ENCODE results near the gene SPANXN2. TPM values are rescaled to one million over a fixed set of nuclear protein-coding genes. Genes with fewer than 3 reads are reported as not detected.
"Not testable (repeated sequence)": the region's sequence is repeated elsewhere in the genome, so short reads cannot be mapped to it uniquely, and the experiment has no call there.

SPANXN2 gene, protein sequence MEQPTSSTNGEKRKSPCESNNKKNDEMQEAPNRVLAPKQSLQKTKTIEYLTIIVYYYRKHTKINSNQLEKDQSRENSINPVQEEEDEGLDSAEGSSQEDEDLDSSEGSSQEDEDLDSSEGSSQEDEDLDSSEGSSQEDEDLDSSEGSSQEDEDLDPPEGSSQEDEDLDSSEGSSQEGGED
- under 1 TPM in 1 of 4 donors, not detected in 3; 0.18 TPM for polyA plus RNA-seq
- long read RNA-seq, donor 1, result 0 reads
- long read RNA-seq, donor 2, result 0 reads
- long read RNA-seq, donor 3, result 0 reads
- long read RNA-seq, donor 4, result 0 reads
- long read RNA-seq, donor 5, result 0 reads
- long read RNA-seq, donor 6, result 0 reads
- long read RNA-seq, donor 7, result 0 reads
- long read RNA-seq, donor 8, result 0 reads
- long read RNA-seq, donor 9, result 0 reads
- long read RNA-seq, donor 10, result 0 reads

- not testable (repeated sequence) for H3K36me3 ChIP-seq (ENCODE audit: control insufficient read depth in 3 of 3, insufficient read depth in 2 of 3, low read depth in 1 of 3, low read length in 3 of 3); H3K4me1 ChIP-seq (ENCODE audit: control insufficient read depth in 3 of 3, insufficient read depth in 2 of 3, low read depth in 1 of 3, low read length in 2 of 3); H3K9me3 ChIP-seq (ENCODE audit: control insufficient read depth in 2 of 2, insufficient read depth in 1 of 2, low read depth in 1 of 2, low read length in 1 of 2); DNase-seq; H3K4me3 ChIP-seq (ENCODE audit: low read depth in 1 of 3, low read length in 3 of 3); FAIRE-seq; H3K27me3 ChIP-seq (ENCODE audit: control insufficient read depth in 3 of 3, insufficient read depth in 3 of 3, low read length in 3 of 3); H3K27ac ChIP-seq (ENCODE audit: low read depth in 1 of 3, low read length in 2 of 3)
- WGBS, 3 donors, result 30 to 64% (median 52%) methylated on average over 2 of the region's 2 CpGs
These were observed at the start of gene SPANXN2 for GRCh38 chrX:143720652-143721051. Gene SPANXN2 (minus strand): TSS chrX:143720752. CDS start chrX:143720668, 84 bp downstream.

DNA sequence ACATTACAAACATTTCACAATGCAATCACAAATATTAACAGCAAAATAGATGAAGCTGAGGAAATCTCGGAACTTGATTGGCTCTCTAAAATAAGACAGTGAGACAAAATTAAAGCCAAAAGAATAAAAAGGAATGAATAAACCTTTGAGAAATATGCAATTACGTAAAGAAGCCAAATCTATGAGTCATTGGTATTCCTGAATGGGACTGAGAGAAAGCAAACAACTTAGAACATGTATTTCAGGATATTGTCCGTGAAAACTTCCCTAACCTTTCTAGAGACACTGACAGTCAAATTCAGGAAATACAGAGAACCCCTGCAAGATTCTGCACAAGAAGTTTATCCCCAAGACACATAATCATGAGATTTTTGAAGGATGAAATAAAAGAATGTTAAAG, 48.4 kb upstream of the SPANXN2 start:
- Histone ChIP-seq H3K4me1 (ENCODE audit: control insufficient read depth in 3 of 3, insufficient read depth in 2 of 3, low read depth in 1 of 3, low read length in 2 of 3) (no peaks in the 10 kb centered on the region), H3K9me3 (ENCODE audit: control insufficient read depth in 2 of 2, insufficient read depth in 1 of 2, low read depth in 1 of 2, low read length in 1 of 2) (no peaks in the 10 kb centered on the region), H3K4me3 (ENCODE audit: low read depth in 1 of 3, low read length in 3 of 3) (no peak overlapping the region), H3K36me3 (ENCODE audit: control insufficient read depth in 3 of 3, insufficient read depth in 2 of 3, low read depth in 1 of 3, low read length in 3 of 3) (no peaks in the 10 kb centered on the region), H3K27ac (ENCODE audit: low read depth in 1 of 3, low read length in 2 of 3) (no peak overlapping the region), H3K27me3 (ENCODE audit: control insufficient read depth in 3 of 3, insufficient read depth in 3 of 3, low read length in 3 of 3) (no peaks in the 10 kb centered on the region)
- 67 to 86% (median 73%) methylated on average over 3 of the region's 3 CpGs for WGBS, 3 donors
- FAIRE-seq (no peak), DNase-seq (no peak)

DNA sequence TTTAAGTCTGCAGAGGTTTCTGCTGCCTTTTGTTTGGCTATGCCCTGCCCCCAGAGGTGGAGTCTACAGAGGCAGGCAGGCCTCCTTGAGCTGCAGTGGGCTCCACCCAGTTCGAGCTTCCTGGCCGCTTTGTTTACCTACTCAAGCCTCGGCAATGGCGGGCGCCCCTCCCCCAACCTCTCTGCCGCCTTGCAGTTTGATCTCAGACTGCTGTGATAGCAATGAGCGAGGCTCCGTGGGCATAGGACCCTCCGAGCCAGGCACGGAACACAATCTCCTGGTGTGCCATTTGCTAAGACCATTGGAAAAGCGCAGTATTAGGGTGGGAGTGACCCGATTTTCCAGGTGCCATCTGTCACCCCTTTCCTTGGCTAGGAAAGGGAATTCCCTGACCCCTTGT, 47.2 kb upstream of the SPANXN2 start:
- H3K36me3 ChIP-seq (ENCODE audit: control insufficient read depth in 3 of 3, insufficient read depth in 2 of 3, low read depth in 1 of 3, low read length in 3 of 3); FAIRE-seq; H3K4me1 ChIP-seq (ENCODE audit: control insufficient read depth in 3 of 3, insufficient read depth in 2 of 3, low read depth in 1 of 3, low read length in 2 of 3); H3K9me3 ChIP-seq (ENCODE audit: control insufficient read depth in 2 of 2, insufficient read depth in 1 of 2, low read depth in 1 of 2, low read length in 1 of 2); H3K27me3 ChIP-seq (ENCODE audit: control insufficient read depth in 3 of 3, insufficient read depth in 3 of 3, low read length in 3 of 3); H3K27ac ChIP-seq (ENCODE audit: low read depth in 1 of 3, low read length in 2 of 3); DNase-seq; H3K4me3 ChIP-seq (ENCODE audit: low read depth in 1 of 3, low read length in 3 of 3): not testable (repeated sequence)
- WGBS, 3 donors, result 85 to 97% (median 85%) methylated on average over 6 to 12 of the region's 12 CpGs

DNA sequence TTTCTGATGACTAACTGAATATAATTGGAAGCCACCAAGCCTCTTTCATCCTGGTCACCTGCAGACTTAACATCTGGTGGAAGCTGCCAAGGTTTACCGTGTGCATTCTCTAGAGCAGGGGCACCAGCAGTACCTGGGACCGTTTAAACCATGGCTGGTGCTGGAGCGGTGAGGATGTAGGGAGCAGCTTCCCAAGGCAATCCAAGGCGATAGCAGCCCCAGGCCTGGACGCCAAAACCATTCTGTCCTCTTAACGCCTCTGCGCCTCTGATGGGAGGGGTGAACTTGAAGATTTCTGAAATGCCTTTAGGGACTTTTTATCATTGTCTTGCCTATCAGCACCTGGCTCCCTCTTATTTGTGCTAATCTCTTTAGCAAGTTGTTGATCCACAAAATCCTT, 37.3 kb upstream of the SPANXN2 start:
- DNase-seq (no peak), FAIRE-seq (no peak)
- WGBS, 3 donors, result 92 to 94% (median 93%) methylated on average over 7 of the region's 7 CpGs
- H3K4me1 ChIP-seq (ENCODE audit: control insufficient read depth in 3 of 3, insufficient read depth in 2 of 3, low read depth in 1 of 3, low read length in 2 of 3), result no peaks in the 10 kb centered on the region
- H3K27ac ChIP-seq (ENCODE audit: low read depth in 1 of 3, low read length in 2 of 3), result no peak overlapping the region
- H3K4me3 ChIP-seq (ENCODE audit: low read depth in 1 of 3, low read length in 3 of 3), result no peak overlapping the region
- peaks cover 0 to 2% of the 10 kb centered on the region in 2 donors for H3K9me3 ChIP-seq (ENCODE audit: control insufficient read depth in 2 of 2, insufficient read depth in 1 of 2, low read depth in 1 of 2, low read length in 1 of 2)
- H3K27me3 ChIP-seq (ENCODE audit: control insufficient read depth in 3 of 3, insufficient read depth in 3 of 3, low read length in 3 of 3), result no peaks in the 10 kb centered on the region
- no peaks in the 10 kb centered on the region for H3K36me3 ChIP-seq (ENCODE audit: control insufficient read depth in 3 of 3, insufficient read depth in 2 of 3, low read depth in 1 of 3, low read length in 3 of 3)

DNA sequence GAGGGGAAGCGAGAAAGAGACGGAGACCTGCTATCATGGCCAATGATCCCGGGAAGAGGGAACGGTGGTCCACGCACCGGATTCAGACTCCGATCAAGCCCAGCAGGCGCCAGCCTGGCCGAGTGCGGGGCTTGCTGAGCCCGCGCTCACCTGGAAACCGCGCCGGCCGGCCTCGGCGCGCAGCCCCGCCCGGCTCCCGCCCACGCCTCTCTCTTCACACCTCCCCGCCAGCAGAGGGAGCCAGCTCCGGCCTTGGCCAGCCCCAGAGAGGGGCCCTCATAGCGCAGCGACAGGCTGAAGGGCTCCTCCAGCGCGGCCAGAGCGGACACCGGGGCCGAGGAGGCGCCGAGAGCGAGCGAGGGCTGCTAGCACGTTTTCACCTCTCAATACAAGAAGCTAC, 36.8 kb upstream of the SPANXN2 start:
- H3K9me3 ChIP-seq (ENCODE audit: control insufficient read depth in 2 of 2, insufficient read depth in 1 of 2, low read depth in 1 of 2, low read length in 1 of 2), result peaks cover 0 to 2% of the 10 kb centered on the region in 2 donors
- H3K27me3 ChIP-seq (ENCODE audit: control insufficient read depth in 3 of 3, insufficient read depth in 3 of 3, low read length in 3 of 3), result no peaks in the 10 kb centered on the region
- H3K27ac ChIP-seq (ENCODE audit: low read depth in 1 of 3, low read length in 2 of 3), result no peak overlapping the region
- no peak overlapping the region for H3K4me3 ChIP-seq (ENCODE audit: low read depth in 1 of 3, low read length in 3 of 3)
- H3K36me3 ChIP-seq (ENCODE audit: control insufficient read depth in 3 of 3, insufficient read depth in 2 of 3, low read depth in 1 of 3, low read length in 3 of 3), result no peaks in the 10 kb centered on the region
- no peak for DNase-seq
- 86 to 95% (median 94%) methylated on average over 36 to 37 of the region's 37 CpGs for WGBS, 3 donors
- FAIRE-seq, result no peak
- no peaks in the 10 kb centered on the region for H3K4me1 ChIP-seq (ENCODE audit: control insufficient read depth in 3 of 3, insufficient read depth in 2 of 3, low read depth in 1 of 3, low read length in 2 of 3)

- Histone ChIP-seq H3K9me3 (ENCODE audit: control insufficient read depth in 2 of 2, insufficient read depth in 1 of 2, low read depth in 1 of 2, low read length in 1 of 2) (peaks cover 0 to 2% of the 10 kb centered on the region in 2 donors), H3K36me3 (ENCODE audit: control insufficient read depth in 3 of 3, insufficient read depth in 2 of 3, low read depth in 1 of 3, low read length in 3 of 3) (no peaks in the 10 kb centered on the region), H3K27ac (ENCODE audit: low read depth in 1 of 3, low read length in 2 of 3) (no peak overlapping the region), H3K4me1 (ENCODE audit: control insufficient read depth in 3 of 3, insufficient read depth in 2 of 3, low read depth in 1 of 3, low read length in 2 of 3) (no peaks in the 10 kb centered on the region), H3K4me3 (ENCODE audit: low read depth in 1 of 3, low read length in 3 of 3) (no peak overlapping the region), H3K27me3 (ENCODE audit: control insufficient read depth in 3 of 3, insufficient read depth in 3 of 3, low read length in 3 of 3) (no peaks in the 10 kb centered on the region)
- WGBS, 3 donors, result 35 to 58% (median 38%) methylated on average over 3 of the region's 3 CpGs
- no peak for DNase-seq
- no peak for FAIRE-seq
These were observed 33.6 kb upstream of the SPANXN2 start for GRCh38 chrX:143754183-143754582.

DNA sequence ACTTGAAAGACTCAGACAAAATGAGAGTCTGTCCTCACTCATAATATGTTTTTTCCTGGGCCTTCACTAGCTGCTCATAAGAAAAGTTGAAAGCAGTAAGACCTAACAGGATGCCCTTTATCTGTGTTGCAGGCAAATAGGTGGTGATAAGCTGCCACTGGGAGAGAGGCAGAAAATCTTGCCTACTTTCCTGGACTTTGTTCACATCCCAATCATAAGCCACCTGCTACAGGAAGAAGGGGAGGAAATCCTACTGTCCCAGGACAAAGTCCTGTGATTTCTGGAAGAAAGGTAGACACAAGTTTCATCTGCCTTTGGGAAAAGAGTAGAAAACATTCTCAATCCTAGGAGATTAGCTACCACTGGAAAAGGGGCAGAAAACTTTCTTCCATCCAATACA, 13.3 kb upstream of the SPANXN2 start:
- H3K27ac ChIP-seq (ENCODE audit: low read depth in 1 of 3, low read length in 2 of 3), result no peak overlapping the region

GRCh38 chrX:143726296-143726695, 5.7 kb upstream of the SPANXN2 start:
- no peak for FAIRE-seq
- H3K36me3 ChIP-seq (ENCODE audit: control insufficient read depth in 3 of 3, insufficient read depth in 2 of 3, low read depth in 1 of 3, low read length in 3 of 3), result no peaks in the 10 kb centered on the region
- H3K27ac ChIP-seq (ENCODE audit: low read depth in 1 of 3, low read length in 2 of 3), result no peak overlapping the region
- DNase-seq, result no peak
- peaks cover 0 to 7% of the 10 kb centered on the region in 2 donors for H3K9me3 ChIP-seq (ENCODE audit: control insufficient read depth in 2 of 2, insufficient read depth in 1 of 2, low read depth in 1 of 2, low read length in 1 of 2)
- H3K4me3 ChIP-seq (ENCODE audit: low read depth in 1 of 3, low read length in 3 of 3), result no peak overlapping the region
- H3K4me1 ChIP-seq (ENCODE audit: control insufficient read depth in 3 of 3, insufficient read depth in 2 of 3, low read depth in 1 of 3, low read length in 2 of 3), result no peaks in the 10 kb centered on the region
- no peaks in the 10 kb centered on the region for H3K27me3 ChIP-seq (ENCODE audit: control insufficient read depth in 3 of 3, insufficient read depth in 3 of 3, low read length in 3 of 3)
- 92 to 94% (median 93%) methylated on average over 11 to 17 of the region's 17 CpGs for WGBS, 3 donors

More for the DNA sequence above, 13.3 kb upstream of the SPANXN2 start:
- Histone ChIP-seq H3K9me3 (ENCODE audit: control insufficient read depth in 2 of 2, insufficient read depth in 1 of 2, low read depth in 1 of 2, low read length in 1 of 2) (peaks cover 0 to 4% of the 10 kb centered on the region in 2 donors), H3K27me3 (ENCODE audit: control insufficient read depth in 3 of 3, insufficient read depth in 3 of 3, low read length in 3 of 3) (no peaks in the 10 kb centered on the region), H3K36me3 (ENCODE audit: control insufficient read depth in 3 of 3, insufficient read depth in 2 of 3, low read depth in 1 of 3, low read length in 3 of 3) (no peaks in the 10 kb centered on the region), H3K4me1 (ENCODE audit: control insufficient read depth in 3 of 3, insufficient read depth in 2 of 3, low read depth in 1 of 3, low read length in 2 of 3) (no peaks in the 10 kb centered on the region), H3K4me3 (ENCODE audit: low read depth in 1 of 3, low read length in 3 of 3) (no peak overlapping the region)
- DNase-seq (peak in 1 of 2 donors; percentile 41), FAIRE-seq (no peak)

DNA sequence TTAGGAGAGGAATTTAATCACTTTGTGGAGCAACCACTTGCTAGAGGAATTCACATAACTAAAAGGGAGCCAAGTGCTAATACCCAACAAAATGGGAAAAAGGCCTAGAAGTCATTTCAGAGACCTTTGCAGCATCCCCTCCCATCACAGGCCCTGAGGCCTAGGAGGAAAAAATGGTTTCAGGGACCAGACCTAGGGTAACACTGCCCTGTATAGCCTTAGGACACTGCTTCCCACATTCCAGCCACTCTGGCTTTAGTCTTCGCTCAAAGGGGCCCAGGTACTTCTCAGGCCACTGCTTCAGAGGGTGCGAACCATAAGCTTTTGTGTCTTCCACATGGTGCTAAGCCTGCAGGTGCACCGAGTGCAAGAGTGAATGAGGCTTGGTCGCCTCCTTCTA, 19.1 kb downstream of the SPANXN2 start:
- Histone ChIP-seq H3K4me1 (ENCODE audit: control insufficient read depth in 3 of 3, insufficient read depth in 2 of 3, low read depth in 1 of 3, low read length in 2 of 3) (no peaks in the 10 kb centered on the region), H3K27ac (ENCODE audit: low read depth in 1 of 3, low read length in 2 of 3) (no peak overlapping the region), H3K4me3 (ENCODE audit: low read depth in 1 of 3, low read length in 3 of 3) (no peak overlapping the region), H3K27me3 (ENCODE audit: control insufficient read depth in 3 of 3, insufficient read depth in 3 of 3, low read length in 3 of 3) (no peaks in the 10 kb centered on the region), H3K36me3 (ENCODE audit: control insufficient read depth in 3 of 3, insufficient read depth in 2 of 3, low read depth in 1 of 3, low read length in 3 of 3) (no peaks in the 10 kb centered on the region), H3K9me3 (ENCODE audit: control insufficient read depth in 2 of 2, insufficient read depth in 1 of 2, low read depth in 1 of 2, low read length in 1 of 2) (peaks cover 3 to 7% of the 10 kb centered on the region in 2 donors)
- FAIRE-seq, result no peak
- DNase-seq, result no peak
- WGBS, 3 donors, result 68 to 80% (median 68%) methylated on average over 4 of the region's 4 CpGs
